Measurements from ENCODE around the gene NRAP.

Gene NRAP

DNA sequence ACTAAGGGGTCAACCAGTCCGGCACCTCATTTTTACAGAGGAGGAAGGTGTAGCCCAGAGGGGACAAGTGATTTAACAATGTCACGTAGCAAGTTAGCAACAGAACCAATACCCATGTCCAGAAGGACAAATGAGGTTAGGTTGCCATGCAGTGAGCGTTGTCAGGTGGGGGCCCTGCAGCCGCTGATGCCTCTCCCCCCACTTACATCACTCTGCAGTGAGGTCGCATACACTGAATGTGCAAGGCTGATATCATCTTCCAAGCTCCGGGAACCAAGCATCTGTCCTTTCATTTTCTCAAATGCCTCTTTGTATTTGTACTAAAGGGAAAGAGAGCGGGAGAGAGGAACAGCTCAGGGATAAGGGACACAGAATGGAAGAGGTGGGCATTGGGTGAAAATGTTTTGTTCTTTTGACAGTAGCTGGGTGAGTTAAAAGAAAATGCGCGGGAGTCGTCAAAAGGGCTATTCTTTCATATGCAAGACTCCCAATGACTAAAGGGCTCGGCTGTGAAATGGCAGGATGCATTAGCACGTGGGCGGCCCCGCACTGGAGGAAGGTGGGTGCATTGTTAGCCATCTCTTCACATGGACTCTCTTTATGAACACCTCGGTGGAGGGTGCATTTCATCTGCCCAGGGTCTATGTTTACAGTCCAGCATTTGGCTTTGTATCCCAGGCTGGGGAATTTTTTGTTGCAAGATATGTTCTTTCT is 49.7 kb downstream of the NRAP start:
- DNase-seq = no peak
- no peaks in the 10 kb centered on the region for H3K4me1 Mint-ChIP-seq (ENCODE audit: low read depth)
- H3K9me3 Mint-ChIP-seq = no peaks in the 10 kb centered on the region
- no peak overlapping the region for H3K27ac Mint-ChIP-seq
- H3K36me3 Mint-ChIP-seq (ENCODE audit: low read depth) = no peaks in the 10 kb centered on the region
- no peak overlapping the region for H3K4me3 Mint-ChIP-seq
- peaks cover 62% of the 10 kb centered on the region for H3K27me3 Mint-ChIP-seq

DNA sequence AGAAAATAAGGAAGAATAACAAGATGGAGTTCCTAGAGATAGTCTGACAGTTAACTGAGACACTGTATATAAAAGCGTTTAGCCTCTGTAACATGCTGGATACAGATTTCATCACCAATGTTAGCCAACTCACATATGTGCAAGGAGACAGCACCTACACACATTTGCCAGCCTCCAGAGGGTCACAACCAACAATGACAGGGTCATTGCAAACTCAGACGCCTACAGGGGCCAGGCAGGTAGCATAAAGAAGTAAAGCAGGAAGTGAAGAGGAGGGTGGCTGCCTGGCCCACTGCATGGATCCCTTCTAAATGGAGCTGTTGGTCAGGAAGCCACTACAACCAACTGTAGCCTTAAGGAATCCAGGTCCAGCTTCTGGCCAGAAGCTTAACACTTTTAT is 50.4 kb downstream of the NRAP start:
- Mint-ChIP-seq H3K27me3 (peaks cover 57% of the 10 kb centered on the region), H3K9me3 (no peaks in the 10 kb centered on the region), H3K27ac (no peak overlapping the region), H3K4me1 (ENCODE audit: low read depth) (no peaks in the 10 kb centered on the region), H3K36me3 (ENCODE audit: low read depth) (no peaks in the 10 kb centered on the region), H3K4me3 (no peak overlapping the region)
- no peak for DNase-seq

DNA sequence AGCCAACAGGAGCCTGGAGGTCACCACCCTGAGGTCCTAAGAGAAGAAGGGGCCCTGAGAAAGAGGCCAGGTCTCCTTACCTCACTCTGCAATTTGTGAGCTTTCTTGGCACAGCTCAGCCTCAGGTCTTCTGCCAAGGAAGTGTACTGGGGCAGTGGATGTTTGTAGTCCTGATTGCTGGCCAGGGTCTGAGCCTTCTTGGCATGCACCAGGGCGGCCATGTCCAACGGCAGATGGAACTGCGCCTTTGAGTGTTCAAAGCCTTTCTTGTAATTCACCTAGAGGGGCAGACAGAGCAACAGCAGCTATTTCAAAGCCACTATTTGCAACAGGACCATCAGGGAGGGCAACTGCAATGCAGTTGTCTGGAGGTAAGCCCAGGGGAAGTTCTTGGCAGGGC is 51.7 kb downstream of the NRAP start:
- no peak overlapping the region for H3K27ac Mint-ChIP-seq
- H3K4me1 Mint-ChIP-seq (ENCODE audit: low read depth) = no peaks in the 10 kb centered on the region
- H3K4me3 Mint-ChIP-seq = no peak overlapping the region
- no peaks in the 10 kb centered on the region for H3K36me3 Mint-ChIP-seq (ENCODE audit: low read depth)
- no peak for DNase-seq
- peaks cover 55% of the 10 kb centered on the region for H3K27me3 Mint-ChIP-seq
- no peaks in the 10 kb centered on the region for H3K9me3 Mint-ChIP-seq

DNA sequence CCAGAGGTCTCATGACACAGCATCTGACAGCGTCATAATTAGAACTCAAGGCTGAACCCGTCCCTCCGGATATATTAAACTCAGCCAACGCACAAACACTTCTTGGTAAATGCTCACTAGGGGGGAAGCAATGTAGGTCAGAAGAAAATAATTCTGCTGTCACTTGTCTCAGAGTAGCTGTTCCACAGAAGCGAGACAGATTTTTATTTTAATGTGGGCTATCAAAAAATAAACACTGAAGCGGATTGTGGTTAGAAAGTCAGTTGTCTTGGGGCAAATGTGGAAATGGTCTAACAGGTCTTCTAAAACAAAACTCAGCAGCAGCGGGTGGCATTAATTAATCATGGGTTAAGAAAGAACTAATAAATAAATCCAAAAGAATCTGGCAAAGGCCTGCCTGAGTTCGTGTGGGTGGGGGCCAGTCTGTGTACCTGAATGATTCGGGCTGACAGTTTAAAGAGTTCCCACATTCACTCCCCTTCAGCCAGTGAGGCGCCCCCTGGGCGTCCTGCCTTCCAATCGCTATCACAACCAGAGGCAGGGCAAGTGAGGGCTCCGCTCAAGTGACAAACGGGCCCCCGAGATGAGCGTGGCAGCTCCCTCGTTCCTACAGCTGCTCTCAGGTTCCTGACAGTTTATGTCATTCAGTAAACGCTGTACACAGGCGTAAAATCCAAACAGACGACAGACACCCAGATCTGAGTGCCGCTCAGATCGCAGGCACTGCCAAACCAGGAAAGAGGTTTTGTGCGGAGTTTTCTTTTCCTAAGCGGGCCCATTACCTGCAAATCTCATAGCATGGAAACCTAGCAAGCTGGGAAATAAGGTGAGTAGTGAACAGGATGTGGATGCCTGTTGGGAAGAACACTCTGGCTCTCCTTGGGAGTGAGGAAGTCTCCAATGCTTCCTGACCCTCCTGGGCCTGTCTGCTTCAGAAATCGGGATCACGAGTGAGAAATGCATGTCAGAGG is 52.9 kb downstream of the NRAP start:
- no peak overlapping the region for H3K4me3 Mint-ChIP-seq

DNA sequence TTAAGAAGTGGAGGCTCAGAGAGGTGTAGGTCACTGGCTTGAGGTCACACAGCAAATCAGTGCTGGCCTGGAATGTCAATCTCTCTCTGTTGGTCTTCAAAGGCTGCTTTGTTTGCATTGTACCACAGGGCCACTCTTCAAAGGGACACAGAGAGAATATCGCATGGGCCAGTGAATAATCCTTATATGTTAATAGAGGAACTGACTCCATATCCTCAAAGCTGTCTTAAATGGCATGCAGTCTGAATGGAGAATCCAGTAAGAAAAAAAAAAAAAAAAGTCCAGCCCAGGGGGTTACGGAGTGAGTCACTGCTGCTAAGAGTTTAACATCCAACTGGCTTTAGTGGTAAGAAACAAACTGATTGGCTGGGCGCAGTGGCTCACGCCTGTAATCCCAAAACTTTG is 54.1 kb downstream of the NRAP start:
- H3K27ac Mint-ChIP-seq = no peak overlapping the region
- H3K4me3 Mint-ChIP-seq = no peak overlapping the region
- no peaks in the 10 kb centered on the region for H3K9me3 Mint-ChIP-seq
- no peaks in the 10 kb centered on the region for H3K4me1 Mint-ChIP-seq (ENCODE audit: low read depth)
- no peaks in the 10 kb centered on the region for H3K36me3 Mint-ChIP-seq (ENCODE audit: low read depth)
- peaks cover 37% of the 10 kb centered on the region for H3K27me3 Mint-ChIP-seq
- no peak for DNase-seq

More for the DNA sequence above, 52.9 kb downstream of the NRAP start:
- Mint-ChIP-seq H3K4me1 (ENCODE audit: low read depth) (no peaks in the 10 kb centered on the region), H3K27ac (no peak overlapping the region), H3K36me3 (ENCODE audit: low read depth) (no peaks in the 10 kb centered on the region), H3K27me3 (peaks cover 42% of the 10 kb centered on the region), H3K9me3 (no peaks in the 10 kb centered on the region)
- DNase-seq = no peak

DNA sequence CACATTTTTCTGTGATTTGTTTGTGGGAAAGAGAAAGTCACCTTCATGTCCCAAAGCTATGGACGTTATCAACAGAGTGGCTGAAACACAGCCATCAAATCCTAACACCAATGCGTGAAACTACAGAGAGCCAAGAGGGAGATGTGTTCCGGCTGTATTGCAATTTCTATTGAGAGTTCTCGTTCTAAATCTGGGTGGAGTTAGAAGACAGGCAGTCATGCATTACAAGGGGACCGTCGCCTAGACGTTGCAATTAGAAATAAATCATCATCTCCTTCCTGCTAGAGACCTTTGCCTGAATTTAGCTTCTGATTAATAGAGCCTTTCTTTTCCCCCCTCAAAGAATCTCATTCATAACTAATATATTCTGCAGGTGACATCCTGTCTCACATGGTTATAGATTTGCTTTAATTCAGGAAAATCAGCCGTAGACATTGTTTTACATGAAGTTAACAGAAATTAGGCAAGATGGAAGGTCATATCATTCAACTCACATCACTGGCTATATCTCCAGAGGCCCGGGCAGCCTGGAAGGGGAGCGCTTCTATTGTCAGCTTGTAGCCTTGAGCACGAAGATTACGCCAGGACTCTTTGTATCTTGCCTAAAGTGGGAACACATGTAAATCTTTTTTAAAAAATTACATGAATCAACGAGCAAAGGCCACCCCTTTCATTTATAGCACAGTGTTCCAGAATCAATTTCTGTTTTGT is 58.4 kb downstream of the NRAP start:
- Mint-ChIP-seq H3K36me3 (ENCODE audit: low read depth) (no peaks in the 10 kb centered on the region), H3K27me3 (peaks cover 38% of the 10 kb centered on the region), H3K4me1 (ENCODE audit: low read depth) (no peaks in the 10 kb centered on the region), H3K27ac (no peak overlapping the region), H3K4me3 (no peak overlapping the region), H3K9me3 (no peaks in the 10 kb centered on the region)
- no peak for DNase-seq

DNA sequence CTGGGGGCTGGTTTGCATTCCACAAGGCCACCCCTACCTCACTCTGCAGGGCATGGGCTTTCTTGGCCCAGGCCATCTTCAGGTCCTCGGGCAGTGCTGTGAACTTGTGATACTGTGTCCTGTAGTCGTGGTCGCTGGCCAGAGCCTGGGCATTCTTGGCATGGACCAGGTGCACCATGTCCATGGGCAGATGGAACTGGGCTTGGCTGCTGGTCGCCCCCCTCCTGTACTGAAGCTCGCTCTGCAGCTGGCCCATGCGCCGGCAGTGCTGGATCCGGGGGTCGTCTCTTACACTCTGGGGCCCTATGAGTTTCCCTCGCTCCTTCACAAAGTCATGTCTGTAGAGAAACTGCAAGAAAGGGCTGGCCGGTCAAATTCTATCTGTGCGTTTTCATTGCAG is 59.3 kb downstream of the NRAP start:
- no peaks in the 10 kb centered on the region for H3K9me3 Mint-ChIP-seq
- no peaks in the 10 kb centered on the region for H3K36me3 Mint-ChIP-seq (ENCODE audit: low read depth)
- DNase-seq = no peak
- no peak overlapping the region for H3K4me3 Mint-ChIP-seq
- no peak overlapping the region for H3K27ac Mint-ChIP-seq
- peaks cover 40% of the 10 kb centered on the region for H3K27me3 Mint-ChIP-seq
- H3K4me1 Mint-ChIP-seq (ENCODE audit: low read depth) = no peaks in the 10 kb centered on the region

DNA sequence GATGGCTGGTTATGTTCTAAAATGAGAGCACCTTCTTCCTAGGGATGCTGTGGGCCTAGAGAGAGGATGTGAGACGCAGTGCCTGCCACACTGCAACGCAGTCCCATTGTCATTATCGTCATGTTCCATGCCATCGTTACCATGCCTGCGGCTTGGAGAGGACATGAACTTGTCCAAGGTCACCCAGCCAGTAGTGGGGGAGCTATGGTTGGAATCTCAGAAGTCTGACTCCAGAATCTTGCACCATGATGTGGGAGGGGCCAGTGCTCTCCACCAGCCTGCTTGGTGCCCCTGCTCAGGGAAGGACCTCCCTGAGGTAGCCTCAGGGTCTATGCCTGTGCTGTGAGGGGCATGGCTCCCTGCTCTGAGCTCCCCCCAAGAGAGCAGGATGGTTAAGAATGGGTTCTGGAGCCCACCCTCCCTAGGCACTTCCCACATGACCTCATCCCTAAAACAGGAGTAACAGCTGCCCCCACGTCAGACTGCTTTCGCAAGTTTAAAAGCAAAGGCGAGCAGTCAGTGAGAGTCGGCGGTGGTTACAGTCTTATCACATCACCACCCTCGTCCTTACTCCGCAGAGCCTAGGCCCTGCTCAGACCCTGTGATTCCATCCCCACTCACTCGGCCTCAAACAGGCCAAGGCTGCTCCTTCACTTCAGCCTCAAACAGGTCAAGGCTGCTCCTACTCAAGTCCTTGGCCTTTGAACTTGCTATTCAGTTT is 60.6 kb downstream of the NRAP start:
- H3K27me3 Mint-ChIP-seq = peaks cover 38% of the 10 kb centered on the region

DNA sequence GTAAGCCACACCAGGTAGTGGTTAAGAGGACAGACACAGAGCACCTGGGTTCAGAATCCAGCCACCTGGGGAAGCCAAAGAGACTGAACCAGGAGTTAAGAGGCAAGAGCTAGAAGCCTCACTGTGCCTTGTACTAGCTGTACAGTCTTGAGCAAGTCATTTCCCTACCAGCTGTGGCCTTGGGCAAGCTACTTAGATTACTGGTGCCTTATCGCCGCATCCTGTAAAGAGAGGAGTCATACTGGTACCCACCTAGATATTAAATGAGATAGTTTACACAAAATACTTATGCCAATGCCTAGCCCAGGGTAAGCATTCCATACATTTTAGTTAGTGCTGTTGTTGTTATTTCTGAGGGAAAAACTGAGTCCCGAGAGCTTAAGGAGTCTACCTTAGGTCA is 63.3 kb downstream of the NRAP start:
- H3K4me3 Mint-ChIP-seq = no peak overlapping the region
- no peaks in the 10 kb centered on the region for H3K36me3 Mint-ChIP-seq (ENCODE audit: low read depth)
- H3K27me3 Mint-ChIP-seq = peaks cover 33% of the 10 kb centered on the region
- H3K9me3 Mint-ChIP-seq = no peaks in the 10 kb centered on the region
- no peak for DNase-seq
- no peaks in the 10 kb centered on the region for H3K4me1 Mint-ChIP-seq (ENCODE audit: low read depth)
- no peak overlapping the region for H3K27ac Mint-ChIP-seq

More for the DNA sequence above, 60.6 kb downstream of the NRAP start:
- no peaks in the 10 kb centered on the region for H3K36me3 Mint-ChIP-seq (ENCODE audit: low read depth)
- H3K9me3 Mint-ChIP-seq = no peaks in the 10 kb centered on the region
- no peaks in the 10 kb centered on the region for H3K4me1 Mint-ChIP-seq (ENCODE audit: low read depth)
- H3K4me3 Mint-ChIP-seq = no peak overlapping the region
- H3K27ac Mint-ChIP-seq = no peak overlapping the region
- no peak for DNase-seq

DNA sequence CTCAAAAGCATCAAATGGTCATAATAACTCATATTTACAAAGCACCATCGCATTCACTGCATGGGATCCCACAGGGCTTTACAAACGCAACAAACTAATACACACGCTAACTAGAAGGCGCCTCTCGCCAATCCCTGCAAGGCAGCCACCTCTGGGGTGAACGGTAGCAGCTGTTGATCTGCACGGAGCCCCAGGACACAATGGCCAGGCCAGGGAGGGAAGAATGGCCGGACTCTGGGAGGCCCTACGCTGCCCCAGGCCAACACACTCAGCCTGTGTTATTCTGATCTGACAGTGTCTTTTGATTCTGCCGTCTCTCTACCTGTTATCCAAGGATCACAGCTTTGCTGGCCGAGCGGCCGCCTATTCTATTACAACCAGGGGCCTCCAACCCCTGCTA is 69.2 kb downstream of the NRAP start:
- Mint-ChIP-seq H3K36me3 (ENCODE audit: low read depth) (no peaks in the 10 kb centered on the region), H3K27me3 (peaks cover 12% of the 10 kb centered on the region), H3K27ac (no peak overlapping the region), H3K4me1 (ENCODE audit: low read depth) (no peaks in the 10 kb centered on the region), H3K4me3 (no peak overlapping the region), H3K9me3 (no peaks in the 10 kb centered on the region)
- no peak for DNase-seq

DNA sequence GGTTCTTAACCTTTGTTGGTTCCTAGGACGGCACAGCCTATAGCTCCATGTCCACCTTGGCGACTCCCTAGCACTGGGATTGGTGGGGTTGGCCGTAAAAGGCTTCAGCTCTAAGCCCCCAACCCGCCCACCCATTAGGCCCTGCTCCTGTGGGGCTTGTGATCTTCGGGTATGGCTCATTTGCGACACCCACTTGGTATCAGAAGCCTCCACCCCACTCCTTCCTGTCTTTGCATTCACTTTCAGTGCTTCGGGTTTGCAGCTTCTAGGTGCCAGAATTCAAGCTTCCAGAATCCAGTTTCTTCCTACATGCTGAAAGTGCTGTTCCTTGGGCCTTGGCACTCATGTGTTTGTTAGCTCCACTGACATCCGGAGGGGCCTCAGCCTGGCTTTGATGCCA is 71.5 kb downstream of the NRAP start:
- Mint-ChIP-seq H3K36me3 (ENCODE audit: low read depth) (no peaks in the 10 kb centered on the region), H3K9me3 (no peaks in the 10 kb centered on the region), H3K27ac (no peak overlapping the region), H3K4me3 (no peak overlapping the region), H3K4me1 (ENCODE audit: low read depth) (no peaks in the 10 kb centered on the region), H3K27me3 (peaks cover 12% of the 10 kb centered on the region)
- no peak for DNase-seq

DNA sequence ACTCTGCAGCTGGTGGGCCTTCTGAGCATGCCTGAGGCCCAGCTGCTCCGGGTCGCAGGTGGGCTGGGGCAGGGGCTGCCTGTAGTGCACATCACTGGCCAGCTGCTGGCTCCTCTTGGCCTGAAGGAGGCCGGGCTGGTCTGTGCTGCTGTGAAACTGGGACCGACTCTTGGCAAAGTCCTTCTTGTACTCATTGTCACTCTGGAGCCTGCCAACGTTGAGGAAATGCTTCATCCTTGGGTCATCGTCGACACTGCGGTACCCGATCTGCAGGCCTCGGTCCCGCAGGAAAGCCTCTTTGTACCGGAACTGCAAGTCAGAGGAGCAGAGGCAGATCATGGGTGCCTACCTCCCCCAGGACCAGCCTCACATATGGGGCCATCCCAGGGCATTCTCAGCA is 73.3 kb downstream of the NRAP start:
- H3K4me3 Mint-ChIP-seq = no peak overlapping the region
- no peaks in the 10 kb centered on the region for H3K9me3 Mint-ChIP-seq
- no peaks in the 10 kb centered on the region for H3K4me1 Mint-ChIP-seq (ENCODE audit: low read depth)
- no peak for DNase-seq
- no peaks in the 10 kb centered on the region for H3K36me3 Mint-ChIP-seq (ENCODE audit: low read depth)
- peaks cover 9% of the 10 kb centered on the region for H3K27me3 Mint-ChIP-seq
- no peak overlapping the region for H3K27ac Mint-ChIP-seq

DNA sequence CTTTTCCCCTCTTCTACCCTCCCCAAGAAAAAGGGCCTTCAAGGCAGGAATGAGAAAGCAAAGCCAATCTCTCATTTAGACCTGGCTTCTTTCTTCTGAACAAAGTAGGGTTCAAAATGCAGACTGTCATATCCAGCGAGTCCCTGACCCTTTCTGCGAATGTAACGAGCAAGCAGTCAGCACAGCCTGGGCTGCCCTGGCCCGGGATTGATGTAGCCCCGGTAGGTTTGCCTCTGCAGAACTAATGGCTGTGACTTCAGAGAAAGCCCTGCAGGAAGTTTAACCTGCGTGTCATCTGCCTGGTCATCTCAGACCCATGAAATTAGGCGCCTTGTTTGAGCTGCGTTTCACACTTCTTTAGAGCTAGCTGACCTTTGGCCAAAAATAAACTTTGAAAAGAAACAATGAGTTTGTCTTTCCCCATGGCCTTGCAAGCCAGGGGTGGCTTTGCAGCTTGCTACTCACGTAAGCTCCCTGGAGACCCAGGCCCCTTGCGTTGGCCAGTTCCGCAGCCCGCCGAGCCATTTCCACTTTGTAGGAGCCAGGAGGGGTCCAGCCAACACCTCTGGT is 74.6 kb downstream of the NRAP start:
- peaks cover 17% of the 10 kb centered on the region for H3K27me3 Mint-ChIP-seq
- H3K4me1 Mint-ChIP-seq (ENCODE audit: low read depth) = no peaks in the 10 kb centered on the region
- no peak for DNase-seq

DNA sequence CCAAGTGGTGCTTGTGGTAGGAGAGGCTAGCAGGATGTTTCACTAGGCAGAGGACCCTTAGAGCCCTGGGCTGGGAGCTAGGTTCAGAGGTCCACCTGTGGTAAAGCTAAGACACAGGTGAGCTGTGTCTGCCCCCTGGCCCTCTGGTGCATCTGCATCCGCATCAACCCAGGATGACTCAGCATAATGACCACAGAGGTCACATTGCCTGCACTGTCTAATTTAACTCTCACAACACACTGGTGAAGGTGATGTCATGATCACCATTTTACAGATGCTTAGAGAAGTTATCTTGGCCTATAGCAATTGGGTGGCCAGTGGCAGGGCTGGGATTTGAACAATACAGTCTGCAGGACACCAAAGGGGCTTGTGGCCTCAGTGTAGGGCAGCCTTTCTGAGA is 77.9 kb downstream of the NRAP start:
- peaks cover 12% of the 10 kb centered on the region for H3K27me3 Mint-ChIP-seq
- DNase-seq = no peak
- no peaks in the 10 kb centered on the region for H3K9me3 Mint-ChIP-seq
- H3K4me1 Mint-ChIP-seq (ENCODE audit: low read depth) = no peaks in the 10 kb centered on the region
- no peaks in the 10 kb centered on the region for H3K36me3 Mint-ChIP-seq (ENCODE audit: low read depth)
- H3K27ac Mint-ChIP-seq = no peak overlapping the region
- H3K4me3 Mint-ChIP-seq = no peak overlapping the region

More for the DNA sequence above, 74.6 kb downstream of the NRAP start:
- H3K27ac Mint-ChIP-seq = no peak overlapping the region
- H3K4me3 Mint-ChIP-seq = no peak overlapping the region
- no peaks in the 10 kb centered on the region for H3K9me3 Mint-ChIP-seq
- H3K36me3 Mint-ChIP-seq (ENCODE audit: low read depth) = no peaks in the 10 kb centered on the region
